T-helper 2 cell treated with Interferon-gamma antibody and Interleukin-4, amounts not matched to agents 100 ng/mL and 5 ng/mL, for 36 hours (primary cell): Measurements from ENCODE around the gene CELF1. TPM values are rescaled to one million over a fixed set of nuclear protein-coding genes. Genes with fewer than 3 reads are reported as not detected.
"Not testable (repeated sequence)": the region's sequence is repeated elsewhere in the genome, so short reads cannot be mapped to it uniquely, and the experiment has no call there.

Experiments
- intact Hi-C: fragments of 100-400 bp; cut with micrococcal nuclease; formaldehyde crosslinking; loops from one replicate; pipeline ENCODE4 v1.15.1; 2023
- total RNA-seq: library from RNA; stranded (reverse); gene quantifications from 2 replicates; pipeline ENCODE4 v1.2.3, GENCODE V29; 2022

Gene CELF1
- total RNA-seq, 1 donor from 2014 or later, result 115 TPM

DNA sequence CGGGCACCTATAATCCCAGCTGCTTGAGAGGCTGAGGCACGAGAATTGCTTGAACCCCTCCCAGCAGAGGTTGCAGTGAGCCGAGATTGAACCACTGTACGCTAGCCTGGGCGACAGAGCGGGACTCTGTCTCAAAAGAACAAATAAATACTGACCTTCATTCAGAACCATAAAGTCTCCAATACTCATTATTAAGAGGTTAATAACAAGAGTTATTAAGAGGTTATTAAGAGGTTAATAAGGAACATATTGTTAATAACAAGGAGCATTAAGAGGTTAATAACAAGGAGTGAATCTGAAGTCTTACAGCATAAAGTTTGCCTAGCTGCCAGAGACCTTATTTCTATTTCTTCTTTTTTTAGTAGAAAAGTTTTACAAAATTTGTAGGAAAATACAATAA lies 7.6 kb downstream of the CELF1 start:
- intact Hi-C loops, result no loop called here

DNA sequence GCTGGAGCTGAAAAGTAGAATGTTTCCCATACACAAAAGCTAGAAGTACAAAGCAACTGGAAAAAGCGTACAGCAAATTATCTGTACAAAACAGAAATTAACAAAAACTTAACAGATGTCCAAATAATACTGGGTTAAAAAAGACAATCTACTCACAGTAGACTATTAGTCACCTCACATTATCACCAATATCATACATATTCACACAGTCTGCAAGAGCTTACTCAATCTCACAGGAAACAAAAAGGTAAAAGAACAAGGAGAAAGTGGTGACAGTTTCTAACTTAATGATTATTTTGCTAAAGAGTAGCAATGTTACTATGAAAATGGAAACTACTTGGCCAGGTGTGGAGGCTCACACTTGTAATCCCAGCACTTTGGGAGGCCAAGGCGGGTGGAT lies 11.9 kb downstream of the CELF1 start:
- intact Hi-C loops, result no loop called here

DNA sequence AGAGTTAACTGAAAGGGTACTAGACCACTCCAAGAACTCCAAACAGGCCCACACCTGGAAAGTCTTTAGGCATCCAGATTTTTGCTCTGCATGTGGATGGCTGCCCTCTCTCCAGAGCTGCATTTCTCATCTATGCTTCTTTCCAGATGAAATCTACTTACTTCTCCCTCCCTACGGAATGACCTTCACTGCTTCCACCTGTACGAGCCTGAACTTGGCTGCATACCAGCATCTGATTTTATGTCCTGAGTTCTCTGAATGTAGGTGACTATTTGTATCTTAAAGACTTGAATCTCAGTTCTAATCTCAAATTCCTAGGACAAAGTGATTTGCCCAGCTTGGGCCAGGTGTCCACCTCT lies 13.3 kb downstream of the CELF1 start:
- intact Hi-C loops, result no loop called here

DNA sequence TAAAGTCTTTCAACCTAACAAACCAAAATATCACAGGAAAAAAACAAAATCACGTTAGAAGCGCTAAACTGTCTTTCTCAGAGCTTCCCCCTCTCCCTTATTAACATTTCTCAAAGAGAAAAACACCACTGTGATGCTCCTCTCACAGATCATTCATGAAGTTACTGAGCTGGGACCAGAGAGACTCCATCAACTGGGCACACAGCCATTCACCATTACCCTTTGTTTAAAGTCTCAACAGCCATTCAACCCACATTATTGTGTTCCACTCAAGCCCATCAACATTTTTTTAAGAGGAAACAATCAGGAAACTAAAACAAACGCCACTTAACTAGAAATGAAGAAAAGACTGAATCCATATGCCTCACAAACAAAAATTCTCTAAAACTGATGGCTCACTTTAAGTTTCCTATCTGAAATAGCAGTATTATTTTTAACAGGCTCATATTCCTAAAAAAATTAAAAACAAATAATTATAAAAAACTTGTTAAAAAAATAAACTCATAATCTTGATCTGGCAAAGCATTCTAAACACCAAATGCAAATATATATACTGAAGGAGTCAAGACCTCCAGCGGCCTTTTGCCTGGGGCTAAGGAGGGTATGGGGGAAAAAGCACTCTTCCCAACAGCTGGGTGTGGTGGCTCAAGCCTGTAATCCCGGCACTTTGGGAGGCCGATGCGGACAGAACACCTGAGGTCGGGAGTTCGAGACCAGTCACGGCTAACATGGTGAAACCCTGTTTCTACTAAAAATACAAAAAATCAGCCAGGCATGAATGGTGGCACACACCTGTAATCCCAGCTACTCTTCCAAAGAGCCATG lies 14.0 kb downstream of the CELF1 start:
- intact Hi-C loops, result no loop called here

DNA sequence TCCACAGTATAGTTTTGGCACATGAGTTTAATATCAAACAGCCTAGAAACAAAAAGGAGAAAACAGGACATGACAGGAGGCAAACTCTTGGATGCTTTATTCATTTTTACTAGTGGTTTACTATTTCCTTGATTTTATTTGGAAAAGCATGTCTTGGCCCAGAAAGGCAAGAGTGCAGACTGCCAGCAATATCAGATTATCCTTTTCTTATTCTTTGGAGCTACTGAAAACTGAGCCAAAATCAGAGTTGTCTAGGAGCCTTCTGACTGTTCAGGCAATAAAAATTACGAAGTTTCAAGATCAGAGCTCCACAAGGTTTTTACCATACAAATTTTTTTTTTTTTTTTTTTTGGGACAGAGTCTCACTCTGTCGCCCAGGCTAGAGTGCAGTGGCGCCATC lies 16.0 kb downstream of the CELF1 start:
- intact Hi-C loops, result no loop called here

DNA sequence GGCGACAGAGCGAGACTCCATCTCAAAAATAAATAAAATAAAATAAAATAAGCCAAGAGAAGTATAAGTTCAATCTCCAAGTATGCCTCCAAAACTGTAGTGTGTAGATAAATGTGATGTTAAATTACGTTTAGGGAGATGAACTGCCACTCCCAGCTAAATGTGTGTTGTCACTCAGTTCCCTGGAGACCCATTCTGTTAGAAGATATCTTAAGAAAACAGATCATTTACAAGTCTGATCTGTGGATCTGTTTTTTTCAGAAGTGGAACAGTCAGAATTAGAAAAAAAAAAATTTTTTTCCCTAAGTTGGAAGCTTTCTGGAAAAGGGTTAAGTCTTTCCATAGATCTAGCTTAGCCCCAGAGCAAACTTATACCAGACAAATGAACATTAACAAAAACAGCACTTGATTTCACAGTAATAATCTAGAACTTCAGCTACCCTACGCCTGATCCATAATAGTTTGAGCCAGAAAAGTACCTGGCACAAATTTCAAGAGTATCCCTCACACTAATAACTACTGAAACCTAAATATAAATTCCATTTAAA lies 18.2 kb downstream of the CELF1 start:
- intact Hi-C loops, result no loop called here

DNA sequence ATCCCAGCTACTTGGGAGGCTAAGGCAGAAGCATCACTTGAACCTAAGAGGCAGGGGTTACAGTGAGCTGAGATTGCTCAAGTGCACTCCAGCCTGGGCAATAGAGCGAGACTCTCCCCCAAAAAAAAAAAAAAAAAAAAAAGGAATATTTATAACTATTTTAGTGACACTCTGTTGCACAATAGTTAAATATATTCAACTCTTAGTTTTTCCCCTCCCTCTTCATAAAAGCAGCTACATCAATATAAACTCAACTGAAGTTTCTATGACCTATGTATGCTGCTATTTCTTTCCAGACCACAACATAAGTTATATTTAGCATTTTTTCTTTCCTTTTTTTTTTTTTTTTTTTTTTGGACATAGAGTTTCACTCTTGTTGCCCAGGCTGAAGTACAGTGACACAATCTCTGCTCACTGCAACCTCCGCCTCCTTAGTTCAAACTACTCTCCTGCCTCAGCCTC lies 19.2 kb downstream of the CELF1 start:
- intact Hi-C loops, result no loop called here

DNA sequence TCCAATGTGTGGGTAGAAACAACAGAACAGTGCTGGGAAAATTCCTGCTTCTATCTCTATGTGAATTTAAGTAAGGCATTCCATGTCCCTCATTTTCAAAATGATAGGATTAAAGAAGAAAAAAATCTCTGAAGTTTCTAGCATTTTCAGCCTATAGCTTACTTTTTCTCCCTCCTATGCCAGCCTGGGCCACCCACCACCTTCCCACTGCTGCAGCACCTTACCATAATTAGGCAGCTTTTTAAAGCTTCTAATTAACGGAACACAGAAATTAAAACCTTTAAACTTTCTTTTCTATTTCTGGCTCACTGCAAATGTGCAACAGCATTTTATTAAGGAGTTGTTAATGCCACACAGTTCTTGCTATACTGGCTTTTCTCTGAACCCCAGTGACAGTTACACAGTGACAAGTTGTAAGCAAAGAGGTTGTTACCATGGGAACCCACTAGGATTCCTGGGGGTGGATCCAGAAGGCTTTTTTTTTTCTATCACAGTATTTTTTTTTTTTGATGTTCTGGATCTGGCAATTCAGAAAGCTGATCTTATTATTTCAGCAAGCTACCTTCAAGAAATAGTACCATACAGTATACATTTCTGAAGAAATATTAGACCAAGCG lies 20.2 kb downstream of the CELF1 start:
- intact Hi-C loops, result no loop called here

DNA sequence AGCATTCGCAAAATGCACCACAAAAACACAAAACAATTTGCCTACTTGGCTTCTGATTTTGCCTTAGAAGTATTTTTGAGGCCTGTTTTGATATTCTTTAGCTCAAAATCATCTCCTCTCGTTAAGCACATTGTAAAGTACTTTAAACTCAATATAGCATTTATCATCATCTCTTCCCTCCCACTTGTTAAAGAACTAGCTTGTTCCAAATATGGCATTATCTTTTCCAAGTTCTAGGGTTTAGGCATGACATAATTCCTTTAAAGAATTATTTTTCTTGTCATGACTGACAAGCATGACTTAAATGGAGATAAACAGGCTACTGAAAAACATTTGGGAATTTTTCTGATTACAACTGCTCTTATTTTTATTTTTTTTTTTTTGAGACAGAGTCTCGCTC lies 21.3 kb downstream of the CELF1 start:
- intact Hi-C loops, result no loop called here

DNA sequence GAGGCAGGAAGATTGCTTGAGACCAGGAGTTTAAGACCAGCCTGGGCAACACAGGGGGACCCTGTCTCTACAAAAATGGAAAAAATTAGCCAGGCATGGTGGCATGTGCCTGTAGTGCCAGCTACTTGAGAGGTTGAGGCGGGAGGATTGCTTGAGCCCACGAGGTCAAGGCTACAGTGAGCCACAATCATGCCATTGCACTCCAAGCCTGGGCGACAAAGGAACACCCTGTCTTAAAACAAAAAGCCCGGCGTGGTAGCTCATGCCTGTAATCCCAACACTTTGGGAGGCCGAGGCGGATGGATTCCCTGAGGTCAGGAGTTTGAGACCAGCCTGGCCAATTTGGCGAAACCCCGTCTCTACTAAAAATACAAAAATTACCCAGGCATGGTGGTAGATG lies 22.2 kb downstream of the CELF1 start:
- intact Hi-C loops, result not testable (repeated sequence)

DNA sequence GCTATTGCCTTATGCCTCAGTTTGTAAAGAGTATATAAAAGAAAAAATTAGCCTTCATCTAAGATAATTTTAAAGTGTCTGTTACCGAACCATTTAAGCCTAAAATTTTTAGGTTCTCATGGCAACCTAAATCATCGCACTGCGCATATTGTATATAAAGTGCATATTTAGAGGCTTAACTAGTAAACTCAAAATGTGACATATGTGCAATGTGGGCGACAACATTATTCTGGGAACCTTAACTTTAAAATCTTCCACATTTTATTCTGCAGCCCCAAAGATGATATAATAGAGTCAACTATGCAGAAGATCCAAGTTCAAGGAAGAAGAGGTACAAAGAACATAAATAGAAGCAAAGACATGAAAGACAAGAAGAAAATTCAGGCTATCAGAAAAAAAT lies 23.0 kb downstream of the CELF1 start:
- intact Hi-C loops, result no loop called here

DNA sequence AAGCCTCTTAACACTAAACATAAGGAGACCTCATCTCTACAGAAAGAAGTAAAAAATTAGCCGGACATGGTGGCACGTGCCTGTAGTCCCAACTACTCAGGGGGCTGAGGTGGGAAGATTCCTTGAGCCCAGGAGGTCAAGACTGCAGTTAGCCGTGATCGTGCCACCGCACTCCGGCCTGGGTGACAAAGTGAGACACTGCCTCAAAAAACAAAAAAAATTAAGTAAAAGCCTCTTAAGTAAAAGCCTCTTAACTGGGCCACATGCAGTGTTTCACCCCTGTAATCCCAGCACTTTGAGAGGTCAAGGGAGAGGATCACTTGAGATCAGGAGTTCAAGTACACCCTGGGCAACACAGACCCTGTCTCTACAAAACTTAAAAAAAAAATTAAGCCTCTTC lies 25.7 kb downstream of the CELF1 start:
- intact Hi-C loops, result no loop called here

DNA sequence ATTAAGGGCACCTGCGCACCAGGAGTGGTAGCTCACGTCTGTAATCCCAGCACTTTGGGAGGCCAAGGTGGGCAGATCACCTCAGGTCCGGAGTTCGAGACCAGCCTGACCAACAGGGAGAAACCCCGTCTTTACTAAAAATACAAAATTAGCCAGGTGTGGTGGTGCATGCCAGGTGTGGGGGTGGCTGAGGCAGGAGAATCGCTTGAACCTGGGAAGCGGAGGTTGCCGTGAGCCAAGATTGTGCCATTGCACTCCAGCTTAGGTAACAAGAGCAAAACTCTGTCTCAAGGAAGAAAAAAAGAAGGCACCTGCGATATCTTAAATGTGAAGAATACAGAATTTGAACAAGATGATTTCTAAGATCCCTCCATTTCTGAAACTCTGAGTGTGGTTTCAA lies 26.9 kb downstream of the CELF1 start:
- intact Hi-C loops, result not testable (repeated sequence)

DNA sequence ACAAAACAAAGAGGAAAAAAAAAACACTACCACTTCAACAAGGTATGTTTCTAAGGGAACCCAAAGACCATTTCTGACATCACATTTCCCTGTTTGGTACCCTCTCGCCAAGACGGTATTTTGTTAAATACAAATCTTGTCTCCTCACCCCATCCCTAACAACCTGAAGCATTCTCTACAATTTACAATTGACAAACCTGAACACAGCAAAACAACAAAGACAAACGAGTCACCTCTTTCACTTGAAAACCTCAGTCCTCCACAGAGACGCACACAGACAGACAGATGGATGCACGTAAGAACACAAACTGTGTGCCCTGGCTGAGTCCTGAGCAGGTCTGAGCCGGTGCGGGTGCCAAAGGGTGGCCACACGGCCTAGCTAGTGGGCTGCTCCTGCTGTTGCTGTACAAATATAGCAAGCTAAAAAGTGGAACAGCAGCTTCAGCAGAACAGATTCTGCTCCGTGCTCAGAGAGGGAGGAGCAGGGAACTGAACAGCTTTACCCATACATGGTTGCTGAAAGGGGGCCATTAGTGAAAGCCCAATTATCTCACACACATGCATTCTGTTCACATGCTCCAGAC lies 28.5 kb downstream of the CELF1 start:
- intact Hi-C loops, result no loop called here

DNA sequence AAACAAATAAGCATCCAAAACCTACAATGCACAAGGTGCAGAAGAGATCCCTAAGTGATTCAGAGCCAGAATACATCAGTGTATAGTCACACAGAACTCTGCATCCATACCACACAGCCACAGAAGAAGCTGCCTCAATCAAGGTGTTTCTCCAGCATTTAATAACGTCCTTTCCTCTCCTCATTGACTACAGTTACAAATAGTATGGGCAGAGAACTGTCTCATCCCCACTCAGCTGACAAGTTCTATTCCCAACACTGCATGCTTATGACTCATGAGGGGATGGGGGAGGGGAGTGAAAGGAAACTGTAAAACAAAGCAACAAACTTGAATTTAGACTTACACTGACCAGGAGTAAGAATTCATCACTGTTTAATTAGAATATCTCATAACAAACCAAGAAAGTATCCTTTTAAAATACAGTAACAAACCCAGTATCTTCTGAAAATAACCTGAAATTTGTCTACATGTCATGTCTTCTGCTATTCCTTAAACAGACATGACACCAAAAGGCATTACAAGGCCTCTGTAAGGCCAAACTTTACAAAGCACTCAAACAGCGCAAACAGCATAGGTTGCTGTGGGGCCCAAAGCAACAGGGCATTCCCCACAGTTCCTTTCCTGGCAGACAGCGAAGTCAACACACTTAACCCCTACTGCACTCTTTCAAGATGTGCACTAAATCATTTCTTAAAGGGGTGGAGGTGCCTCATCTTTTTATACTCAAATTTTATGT lies 29.3 kb downstream of the CELF1 start:
- intact Hi-C loops, result no loop called here

DNA sequence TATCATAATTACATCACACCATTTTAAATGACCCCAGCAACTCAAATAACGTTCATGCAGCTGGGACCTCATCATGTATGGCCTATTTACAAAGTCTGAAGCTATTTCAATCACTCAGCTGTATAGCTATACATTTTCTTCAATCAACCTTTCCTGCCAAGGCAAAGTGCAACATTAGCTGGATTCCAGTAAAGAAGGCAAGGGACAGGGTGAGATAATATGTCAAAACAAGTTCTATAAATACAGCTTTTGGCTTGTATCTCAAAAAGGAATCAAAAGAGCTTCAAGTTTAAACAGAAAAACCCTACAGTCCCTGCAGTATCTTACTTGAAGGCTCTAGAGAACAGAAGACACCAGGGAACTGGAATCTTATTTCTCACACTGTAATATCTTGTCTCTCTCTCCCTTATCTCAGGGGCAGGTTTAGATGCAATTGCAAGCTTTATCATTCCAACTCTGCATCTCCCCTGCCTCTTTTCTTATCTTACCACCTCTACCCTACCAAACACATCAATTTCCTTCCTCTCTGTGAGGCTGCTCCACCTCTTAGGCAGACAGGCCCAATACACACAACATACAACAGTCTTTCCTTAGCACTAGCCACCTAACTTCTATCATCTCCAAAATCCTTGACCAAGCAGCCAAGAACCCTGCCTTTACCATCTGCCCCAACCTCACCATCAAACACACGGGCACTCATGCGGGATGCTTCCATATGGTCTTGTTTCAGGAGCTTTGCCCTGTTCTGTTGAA lies 34.5 kb downstream of the CELF1 start:
- intact Hi-C loops, result no loop called here

DNA sequence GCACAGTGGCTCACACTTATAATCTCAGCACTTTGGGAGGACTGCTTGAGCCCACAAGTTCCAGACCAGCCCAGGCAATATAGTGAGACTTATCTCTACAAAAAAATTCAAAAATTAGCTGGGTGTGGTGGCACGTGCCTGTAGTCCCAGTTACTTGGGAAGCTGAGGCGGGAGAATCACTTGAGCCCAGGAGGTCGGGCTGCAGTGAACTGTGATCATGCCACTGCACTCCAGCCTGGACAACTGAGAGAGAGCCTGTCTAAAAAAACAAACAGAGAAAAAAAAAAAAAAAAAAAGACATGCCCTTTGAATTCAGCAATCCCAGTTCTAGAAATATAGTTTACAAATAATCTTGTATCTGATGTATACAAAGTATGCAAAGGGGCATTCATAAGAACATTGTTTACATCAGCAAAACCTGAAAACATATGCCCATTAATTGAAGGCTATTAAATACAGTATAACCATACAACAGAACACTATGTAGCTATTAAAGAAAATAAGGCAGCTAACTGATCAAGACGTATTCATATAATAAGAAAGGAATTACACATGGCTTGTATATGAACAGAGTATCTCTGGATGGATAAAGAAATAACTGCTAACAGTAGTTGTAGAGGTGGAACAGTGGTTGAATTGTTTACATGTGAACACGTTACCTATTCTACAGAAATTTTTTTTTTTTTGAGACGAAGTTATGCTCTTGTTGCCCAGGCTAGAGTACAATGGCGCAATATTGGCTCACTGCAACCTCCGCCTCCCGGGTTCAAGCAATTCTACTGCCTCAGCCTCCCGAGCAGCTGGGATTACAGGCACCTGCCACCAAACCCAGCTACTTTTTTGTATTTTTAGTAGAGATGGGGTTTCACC lies 35.7 kb downstream of the CELF1 start:
- intact Hi-C loops, result no loop called here

DNA sequence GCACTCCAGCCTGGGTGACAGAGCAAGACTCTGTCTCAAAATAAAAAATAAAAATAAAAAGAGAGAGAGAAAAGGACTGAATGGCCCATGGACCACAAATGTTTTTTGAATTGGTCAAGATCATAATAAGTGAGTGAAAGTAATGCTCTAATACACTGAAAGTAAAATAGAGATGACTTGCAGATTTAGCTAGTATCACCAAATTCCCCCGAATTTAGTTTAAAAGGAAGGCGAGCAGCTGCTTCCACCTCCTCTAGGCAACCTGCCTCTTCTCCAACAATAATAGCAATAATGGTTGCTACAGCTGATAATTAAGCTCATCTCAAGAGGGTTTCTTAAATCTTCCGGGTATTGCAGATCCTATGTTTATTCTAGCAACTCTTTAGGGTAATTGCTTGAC lies 36.8 kb downstream of the CELF1 start:
- intact Hi-C loops, result no loop called here

DNA sequence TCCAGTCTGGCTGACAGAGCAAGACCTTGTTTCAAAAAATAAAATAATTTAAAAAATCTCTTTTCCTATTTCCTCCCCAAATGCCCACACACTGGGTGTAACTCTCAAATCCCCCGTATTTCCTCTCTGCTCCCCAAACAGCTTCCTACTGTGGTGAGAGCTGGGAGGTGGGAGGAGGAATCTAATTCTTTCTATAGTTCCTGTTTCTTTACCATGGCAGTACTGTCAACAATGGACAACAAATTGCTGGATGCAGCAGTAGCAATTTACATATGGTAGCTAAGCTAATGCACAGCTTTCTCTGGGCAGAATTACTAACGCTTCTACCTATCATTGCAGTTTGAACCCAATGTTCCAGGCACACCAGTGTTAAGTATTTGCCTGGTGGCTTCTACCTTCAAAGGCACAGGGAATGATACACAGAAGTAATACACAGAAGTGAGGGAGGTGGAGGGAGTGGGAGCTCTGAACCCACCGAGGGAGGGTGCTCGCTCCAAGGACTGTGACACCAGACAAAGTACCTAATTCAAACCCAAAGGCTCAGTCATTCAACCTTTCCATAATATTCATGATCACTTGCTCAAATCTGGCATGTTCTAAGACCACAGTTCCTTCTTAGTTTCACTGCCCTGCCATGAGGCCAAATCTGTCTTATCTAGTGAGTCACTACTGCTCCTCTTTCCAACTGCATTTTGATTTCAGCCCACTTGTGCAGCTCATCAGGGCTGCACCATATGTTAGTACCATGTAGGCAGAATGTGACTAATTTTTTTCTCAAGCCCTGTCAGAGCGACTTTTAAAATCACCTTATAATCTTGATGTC lies 37.9 kb downstream of the CELF1 start:
- intact Hi-C loops, result no loop called here
